Measurements from ENCODE around the gene CAV3.

The CAV3 gene

DNA sequence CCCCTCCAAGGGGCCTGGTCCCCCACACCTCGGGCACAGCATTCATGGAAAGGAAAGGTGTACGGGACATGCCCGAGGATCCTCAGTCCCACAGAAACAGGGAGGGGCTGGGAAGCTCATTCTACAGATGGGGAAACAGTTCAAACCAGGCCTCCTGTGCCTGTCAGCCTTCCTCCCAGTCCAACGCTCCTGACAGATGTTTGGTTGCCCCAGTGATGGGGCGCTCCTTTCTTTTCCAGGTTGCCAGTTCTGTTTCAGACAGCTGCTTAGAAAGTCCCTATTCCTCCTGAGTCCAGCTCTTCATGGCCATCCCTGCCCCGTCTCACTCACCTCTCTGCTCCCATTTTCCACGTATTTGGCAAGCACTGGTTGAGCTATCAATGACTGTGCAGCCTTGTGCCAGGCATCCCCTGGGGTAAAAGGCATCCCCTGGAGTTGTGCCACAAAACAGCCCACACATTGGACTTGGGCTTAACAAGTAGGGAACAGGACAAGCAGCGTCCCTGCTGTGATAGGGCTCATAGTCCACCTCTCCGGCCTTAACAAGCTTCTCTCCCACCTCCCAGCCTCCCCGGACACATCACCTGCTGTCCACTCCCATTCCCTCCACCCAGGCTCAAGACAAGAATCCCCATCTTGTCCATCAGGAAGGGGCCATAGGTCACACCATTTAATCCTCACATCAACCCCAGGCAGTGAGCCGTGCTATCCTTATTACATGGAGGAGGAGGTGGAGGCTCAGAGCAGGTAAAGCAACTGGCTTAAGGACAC is 29.2 kb downstream of the CAV3 start:
- no peak for DNase-seq (ENCODE audit: low spot score)

DNA sequence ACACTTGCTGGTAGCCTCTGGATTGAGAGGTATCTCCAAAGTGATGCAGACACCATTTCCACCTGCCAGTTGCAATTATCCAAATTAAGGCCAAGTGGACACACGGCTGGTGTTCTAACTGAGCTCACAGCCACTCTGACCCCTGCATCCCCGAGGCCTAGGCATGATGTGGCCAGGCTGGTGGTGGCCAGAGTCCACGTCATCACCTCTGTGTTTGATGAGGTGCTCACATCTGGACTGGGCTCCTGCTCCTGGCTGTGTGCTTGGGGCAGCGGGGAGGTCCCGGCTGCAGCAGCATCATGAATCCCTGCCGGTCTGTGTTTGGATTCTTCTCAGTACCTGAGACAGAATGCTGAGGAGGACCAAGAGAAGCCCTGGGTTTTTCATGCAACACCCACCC is 30.9 kb downstream of the CAV3 start:
- DNase-seq (ENCODE audit: low spot score), result no peak

DNA sequence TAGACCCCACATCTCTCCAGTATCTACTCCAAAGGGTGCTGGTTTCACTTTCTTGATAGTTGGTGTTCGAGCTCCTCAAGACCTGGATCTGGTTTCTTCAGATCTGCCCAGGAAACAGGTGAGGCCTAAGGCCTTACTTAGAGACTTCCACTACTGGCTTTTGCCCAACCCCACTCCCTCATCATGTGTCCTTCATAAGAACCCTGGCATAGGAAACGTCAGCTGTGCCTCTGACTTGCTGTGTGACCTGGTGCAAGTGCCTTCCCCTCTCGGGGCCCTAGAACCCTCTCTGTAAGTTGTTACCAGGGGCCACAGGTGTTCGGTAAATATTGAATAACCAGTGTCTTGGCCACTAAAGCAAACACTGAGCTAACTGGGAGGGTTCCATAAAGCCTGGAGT is 31.9 kb downstream of the CAV3 start:
- DNase-seq (ENCODE audit: low spot score), result no peak

DNA sequence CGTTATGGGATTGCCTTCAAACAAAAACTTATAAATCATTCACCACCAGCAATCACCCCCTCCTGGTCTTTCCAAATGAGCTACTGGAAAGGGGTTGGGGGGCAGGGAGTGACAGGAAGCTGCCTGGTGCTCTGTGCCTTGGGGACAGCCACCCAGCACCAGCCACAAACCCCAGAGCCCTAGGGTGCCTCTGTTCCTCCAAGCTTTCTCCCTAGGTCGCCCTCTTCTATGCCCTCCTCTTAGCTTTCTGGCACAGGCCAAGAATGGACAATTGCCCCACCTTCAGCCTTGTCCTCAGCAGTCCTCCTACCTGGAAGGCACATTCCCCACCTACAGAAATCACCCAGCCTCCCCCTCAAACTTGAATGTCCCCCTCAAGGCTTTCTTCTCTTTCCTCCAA is 32.5 kb downstream of the CAV3 start:
- no peak for DNase-seq (ENCODE audit: low spot score)

DNA sequence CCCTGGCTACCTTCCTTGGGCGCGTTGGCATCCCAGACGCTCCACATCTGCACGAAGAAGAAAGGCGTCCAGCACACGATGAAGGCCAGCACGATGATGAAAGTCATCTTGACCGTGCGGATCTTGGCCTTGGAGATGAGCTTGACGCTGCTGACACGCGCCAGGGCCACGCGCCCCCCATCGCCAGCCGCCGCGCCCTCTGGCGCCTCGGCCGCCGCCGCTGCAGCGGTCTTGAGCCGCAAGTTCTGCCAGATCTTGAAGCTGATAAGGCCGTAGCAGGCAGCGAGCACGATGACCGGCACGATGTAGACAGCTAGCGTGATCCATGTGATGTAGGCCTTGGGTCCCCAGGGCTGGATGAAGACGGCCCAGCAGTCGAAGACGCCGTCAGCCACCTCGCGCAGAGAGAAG is 33.7 kb downstream of the CAV3 start:
- no peak for DNase-seq (ENCODE audit: low spot score)

DNA sequence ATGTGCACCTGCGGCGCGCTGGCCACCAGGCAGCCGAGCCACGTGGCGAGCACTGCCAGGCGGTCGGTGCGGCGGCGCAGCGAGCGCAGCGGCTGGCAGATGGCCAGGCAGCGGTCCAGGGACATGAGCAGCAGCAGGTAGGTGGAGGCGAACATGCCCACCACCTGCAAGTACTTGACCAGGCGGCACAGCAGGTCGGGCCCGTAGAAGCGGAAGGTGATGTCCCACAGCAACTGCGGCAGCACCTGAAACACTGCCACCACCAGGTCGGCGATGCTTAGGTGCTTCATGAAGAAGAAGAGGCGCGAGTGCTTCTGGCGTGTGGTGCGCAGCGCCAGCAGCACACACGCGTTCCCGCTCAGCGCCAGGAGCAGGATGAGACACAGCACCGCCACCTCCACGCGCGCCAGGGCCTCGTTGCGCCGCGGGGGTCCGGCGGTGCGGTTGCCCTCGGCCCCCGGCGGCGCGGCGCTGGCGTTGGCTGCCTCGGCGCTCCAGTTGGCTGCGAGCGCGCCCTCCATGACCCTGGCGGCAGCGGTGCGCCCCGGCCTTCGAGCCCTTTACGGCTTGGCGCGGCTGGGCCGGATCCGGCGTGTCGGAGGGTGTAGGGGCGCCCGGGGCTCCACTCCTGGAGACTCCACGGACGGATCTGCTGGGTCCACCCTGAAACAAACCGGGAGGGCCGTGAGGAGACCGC is 34.2 kb downstream of the CAV3 start:
- DNase-seq (ENCODE audit: low spot score), result no peak

DNA sequence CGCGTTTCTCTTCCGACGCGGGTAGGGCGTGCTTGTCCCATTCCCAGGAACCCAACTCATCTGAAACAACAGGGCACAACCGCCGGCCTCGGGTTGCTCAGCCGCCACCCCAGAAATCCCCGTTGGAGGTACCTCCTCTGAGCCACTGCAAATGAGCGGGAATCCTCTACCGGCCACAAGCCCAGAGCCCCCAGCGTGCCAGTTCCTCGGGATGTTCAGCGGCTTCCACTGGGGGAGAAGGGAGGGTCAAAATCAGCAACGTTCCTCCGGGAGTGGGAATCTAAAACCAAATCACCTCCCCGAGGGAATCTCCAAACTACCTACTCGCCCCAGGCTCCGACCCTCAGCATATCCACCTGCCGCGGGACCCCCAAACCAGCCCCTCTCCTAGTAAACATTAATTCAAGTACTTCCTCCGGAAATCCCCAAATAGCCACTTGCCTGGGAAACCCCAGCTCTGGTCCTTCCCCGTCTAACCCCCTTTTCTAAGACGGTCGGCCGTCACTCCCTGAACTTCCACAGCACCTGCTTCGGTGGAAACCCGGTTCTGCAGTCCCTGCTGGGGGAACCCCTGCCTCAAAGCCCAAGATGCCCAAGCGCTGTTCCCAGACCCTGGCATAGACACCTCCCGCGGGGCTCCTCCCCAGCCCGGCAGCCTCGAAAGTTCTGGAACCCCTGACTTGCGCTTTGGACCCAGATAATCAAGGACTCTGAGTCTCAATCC is 34.9 kb downstream of the CAV3 start:
- DNase-seq (ENCODE audit: low spot score), result no peak

DNA sequence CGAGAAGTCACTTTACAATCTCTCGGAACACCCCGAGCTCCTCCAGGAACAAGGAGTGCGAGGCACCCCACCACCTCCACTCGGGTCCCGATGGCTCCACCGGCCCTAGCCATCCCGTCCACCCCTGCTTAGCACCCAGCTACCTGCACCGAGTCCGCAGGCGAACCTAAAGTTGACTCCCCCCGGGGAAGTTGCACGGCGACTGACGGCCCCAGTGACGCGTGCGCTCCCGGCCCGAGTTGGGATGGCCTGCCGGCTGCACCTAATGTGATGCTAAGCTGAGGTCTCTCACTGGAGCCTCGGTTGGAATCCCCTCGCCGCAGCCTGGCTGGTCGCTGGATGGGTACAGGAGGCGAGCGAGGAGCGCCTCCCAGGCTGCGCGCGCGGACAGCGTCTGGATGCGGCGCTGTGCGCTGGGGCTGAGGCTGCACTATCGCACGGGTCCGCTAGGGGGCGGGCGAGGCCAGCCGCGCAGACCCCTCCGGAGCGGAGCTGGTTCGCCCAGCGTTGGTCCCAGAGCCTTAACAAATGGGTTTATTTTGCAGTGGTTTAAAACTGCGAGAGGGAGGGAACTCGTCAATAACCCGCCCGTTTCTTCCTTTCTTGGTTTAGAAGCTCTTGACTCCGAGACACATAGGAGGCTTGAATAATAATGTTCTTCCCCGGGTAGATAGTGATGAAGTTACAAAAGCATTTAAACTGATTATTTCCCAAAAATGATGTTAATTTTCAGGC is 35.7 kb downstream of the CAV3 start, which contains the start of gene OXTR:
Gene OXTR, minus strand, starts transcription at position 526 of the 735 bp plus-strand sequence. CDS start 1,426 bp downstream, outside the sequence.
- DNase-seq (ENCODE audit: low spot score), result peak; percentile 43

DNA sequence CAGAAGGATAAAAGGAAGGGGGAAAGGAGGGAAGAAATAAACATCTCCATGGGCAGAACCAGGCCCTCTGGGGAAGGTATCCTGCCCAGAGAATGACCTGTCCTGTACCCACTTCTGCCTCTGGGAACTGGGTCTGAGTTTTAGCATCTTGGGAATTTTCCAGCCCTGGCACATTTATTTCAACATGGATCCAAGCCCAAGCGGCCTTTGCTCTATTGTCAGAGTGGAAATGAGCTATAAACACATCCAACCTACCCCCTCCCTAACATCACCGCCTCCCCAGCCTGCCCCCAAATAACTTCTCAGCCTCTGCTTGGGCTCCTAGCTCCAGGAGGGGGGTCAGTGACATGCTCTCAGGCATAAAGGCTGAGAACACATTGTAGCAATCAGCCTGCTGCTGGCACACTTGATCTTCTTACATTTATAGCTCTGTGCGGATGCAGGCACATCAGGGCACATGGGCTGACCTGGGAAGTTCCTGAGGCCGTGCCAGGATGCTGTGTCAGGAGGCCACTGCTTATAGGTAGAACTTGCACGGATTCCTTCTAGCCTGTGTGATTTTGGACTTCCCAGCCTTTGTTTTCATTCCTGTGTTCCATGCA is 40.4 kb downstream of the CAV3 start:
- DNase-seq (ENCODE audit: low spot score), result no peak

DNA sequence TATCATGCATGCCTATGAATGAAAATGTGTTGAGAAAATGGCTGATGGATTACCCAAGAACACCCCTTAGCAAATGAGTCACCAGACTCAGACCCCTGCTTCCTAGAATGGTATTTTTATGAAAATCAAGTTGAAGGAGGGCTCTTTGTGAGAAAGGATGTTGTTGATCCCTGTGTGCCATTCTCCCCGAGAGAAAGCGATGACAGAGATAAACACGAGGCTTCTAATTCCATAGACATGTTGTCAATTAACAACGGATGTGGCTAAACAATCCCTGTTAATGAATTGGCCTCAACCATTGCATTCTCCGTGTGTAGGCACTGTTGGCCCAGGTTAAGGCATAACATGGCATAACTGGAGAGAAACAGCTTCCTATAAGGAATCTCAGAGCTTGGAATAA is 41.6 kb downstream of the CAV3 start:
- DNase-seq (ENCODE audit: low spot score), result no peak

DNA sequence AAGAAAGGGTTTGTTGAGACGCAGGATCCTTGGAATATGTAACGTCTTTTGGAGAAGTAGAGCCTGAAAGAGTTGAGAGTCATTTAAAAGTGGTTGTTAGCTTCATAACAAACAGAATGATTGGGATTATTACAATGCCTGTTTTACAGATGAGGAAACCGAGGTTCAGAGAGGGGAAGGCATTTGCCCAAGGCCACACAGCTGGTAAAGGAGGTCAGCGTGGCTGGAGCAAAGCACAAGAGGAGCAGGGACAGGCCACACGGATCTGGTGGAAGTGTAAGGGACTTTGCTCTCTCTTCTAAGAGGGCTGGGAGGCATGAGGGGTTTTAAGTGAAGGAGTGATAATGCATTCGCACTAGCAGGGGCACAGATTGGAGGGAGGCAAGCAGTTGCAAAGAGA is 42.0 kb downstream of the CAV3 start:
- DNase-seq (ENCODE audit: low spot score), result no peak

DNA sequence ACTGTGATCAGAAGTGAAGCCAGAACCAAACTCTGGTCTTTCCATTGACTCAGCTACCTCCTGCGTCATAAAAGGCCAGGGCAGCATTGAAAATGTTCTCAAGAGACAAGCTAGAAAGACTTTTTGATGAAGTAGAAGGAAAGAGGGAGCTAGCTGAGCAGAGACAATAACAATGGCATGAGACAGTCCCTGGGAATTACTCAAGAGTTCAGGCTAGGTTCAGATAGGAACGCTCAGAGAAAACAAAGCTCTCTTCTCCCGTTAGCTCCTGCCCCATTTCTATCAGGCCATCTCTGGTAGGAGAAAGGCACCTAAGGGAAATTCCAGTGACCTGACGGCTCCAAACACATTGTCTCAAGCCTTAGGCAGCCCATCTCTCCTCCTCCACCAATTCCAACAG is 42.8 kb downstream of the CAV3 start:
- DNase-seq (ENCODE audit: low spot score), result no peak

DNA sequence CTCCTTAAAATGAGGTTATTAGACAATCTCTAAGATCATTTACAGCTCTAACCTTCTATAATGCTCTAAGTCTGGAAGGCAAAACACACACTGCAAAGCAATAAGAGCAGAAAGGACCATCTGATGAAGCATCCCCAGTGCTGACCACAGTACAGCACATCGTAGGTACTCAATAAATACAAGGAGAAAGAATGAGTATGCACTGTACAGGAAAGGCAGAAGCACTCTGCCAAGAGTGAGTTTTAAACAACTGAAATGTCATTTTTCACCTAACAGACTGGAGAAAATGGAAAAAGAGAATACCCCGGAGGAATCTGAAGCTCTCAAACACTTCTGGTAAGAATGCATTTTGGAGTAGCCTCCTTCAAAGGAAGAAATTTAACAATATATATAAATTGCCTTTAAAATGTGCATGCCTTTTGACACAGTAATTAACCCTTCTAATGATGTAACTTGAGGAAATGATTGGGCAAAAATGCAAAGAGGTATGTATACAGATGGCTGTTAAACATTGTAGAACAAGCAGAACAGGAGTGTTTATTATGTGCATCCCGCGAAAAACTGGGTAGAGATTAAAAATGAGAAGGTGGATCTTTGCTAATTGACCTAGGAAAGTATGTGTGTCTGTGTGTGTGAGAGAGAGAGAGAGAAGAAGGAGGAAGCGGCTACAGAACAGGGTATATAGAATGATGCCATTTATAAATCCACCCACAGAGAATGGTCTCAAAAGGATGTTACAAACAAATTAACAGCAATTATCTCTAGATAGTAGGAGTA is 43.8 kb downstream of the CAV3 start:
- no peak for DNase-seq (ENCODE audit: low spot score)

DNA sequence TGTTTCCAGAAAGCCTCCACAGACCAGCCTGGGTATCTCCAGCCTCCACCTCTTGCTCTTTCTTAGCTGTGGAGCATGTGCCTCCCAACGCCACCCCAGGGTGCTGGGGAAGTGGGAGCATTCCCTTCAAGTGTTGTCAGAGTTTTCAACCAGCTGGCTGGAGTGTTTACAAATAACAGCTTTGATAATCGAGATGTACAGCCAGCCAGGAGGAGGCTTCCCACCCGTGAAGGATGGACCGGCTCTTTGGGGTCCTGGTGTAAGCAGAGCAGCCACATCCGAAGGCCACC is 44.3 kb downstream of the CAV3 start:
- DNase-seq (ENCODE audit: low spot score), result no peak

DNA sequence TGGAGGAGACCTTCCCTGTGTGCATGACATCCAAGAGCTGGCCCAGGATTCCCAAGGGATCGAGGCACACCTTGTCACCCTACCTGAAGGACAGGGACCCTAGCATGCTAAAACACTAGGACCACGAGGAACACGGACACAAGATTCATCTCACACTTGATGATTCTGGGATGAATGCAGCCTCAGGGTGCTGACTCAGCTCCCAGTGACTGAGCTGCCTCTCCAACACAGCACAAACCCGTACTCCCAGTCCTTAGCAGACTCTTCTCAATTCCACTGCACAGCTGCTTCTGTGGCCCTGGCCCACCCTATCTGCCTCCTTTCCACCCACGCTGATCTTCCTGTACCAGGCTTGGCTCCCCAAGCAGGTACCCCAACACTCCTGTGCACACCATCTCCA is 44.9 kb downstream of the CAV3 start:
- DNase-seq (ENCODE audit: low spot score), result no peak

DNA sequence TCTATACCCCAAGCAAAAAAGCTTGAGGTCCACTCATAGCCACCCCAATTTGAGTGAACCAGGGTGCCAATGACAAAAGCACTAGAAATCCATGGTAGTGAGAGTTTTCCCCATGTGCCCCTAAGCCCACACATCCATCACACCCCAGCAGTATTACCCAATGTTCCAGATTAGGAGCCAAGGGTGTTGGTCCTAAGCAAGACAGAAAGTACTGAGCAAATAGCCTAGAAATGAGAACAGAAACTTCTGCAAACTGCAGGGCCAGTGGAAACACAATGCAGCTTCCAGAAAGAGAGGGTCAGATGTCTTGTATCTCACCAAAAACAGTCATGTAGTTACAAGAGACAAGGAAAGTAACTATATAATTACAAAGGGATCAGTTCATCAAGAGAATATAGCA is 46.7 kb downstream of the CAV3 start:
- DNase-seq (ENCODE audit: low spot score), result no peak

DNA sequence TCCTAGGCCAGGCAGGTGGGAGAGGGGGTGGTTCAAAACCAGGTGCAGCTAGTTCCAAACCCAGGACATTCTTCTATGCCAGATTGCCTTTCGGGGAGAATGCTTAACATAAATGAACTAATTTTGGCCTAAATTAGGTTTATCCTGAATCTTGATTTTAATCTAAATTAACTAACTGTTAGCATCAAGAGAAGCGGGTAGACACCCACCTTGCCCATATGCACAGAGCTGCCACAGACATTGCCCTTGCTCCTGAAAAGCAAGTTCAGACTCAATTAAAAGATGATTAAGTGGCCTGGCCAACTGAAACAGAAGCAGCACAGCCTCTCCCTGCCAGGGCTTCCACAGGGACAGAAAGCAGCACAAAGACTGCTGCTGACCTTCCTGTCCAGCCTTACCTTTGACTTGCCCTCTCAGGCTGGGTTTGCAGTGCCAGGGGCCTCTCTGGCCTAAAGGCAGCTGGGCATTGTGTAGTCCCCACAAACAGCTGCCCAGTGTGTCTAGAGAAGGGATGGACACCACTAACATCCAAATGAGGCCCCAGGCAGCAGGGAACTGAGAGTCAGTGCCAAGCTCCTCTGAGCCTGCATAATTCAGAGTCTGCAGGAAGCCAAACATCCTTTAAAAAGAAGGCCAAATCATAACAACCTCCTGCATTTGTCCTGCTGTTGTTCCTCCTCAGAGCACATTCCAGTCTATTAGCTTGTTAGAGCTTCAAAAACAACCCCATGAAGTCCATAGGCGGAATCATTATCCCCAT is 51.3 kb downstream of the CAV3 start:
- DNase-seq (ENCODE audit: low spot score), result no peak

DNA sequence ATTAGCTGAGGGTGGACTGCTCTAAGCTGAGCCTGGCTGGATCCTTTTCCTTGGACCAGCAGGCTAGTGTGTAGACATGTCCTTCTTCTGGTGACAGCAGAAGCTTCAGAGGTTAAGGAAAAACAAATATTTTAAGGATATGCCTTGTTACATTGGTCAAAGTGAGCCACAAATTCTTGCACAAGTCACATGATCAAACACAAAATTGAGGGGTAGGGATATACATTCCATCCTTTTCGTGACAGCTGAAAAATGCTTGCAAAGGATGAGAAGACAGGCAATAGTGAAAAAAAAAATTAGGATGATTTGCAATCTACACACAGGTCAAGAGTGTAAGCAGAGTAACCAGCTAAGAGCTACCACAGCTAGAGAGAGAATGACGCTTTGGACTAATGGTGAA is 56.9 kb downstream of the CAV3 start:
- DNase-seq (ENCODE audit: low spot score), result no peak

DNA sequence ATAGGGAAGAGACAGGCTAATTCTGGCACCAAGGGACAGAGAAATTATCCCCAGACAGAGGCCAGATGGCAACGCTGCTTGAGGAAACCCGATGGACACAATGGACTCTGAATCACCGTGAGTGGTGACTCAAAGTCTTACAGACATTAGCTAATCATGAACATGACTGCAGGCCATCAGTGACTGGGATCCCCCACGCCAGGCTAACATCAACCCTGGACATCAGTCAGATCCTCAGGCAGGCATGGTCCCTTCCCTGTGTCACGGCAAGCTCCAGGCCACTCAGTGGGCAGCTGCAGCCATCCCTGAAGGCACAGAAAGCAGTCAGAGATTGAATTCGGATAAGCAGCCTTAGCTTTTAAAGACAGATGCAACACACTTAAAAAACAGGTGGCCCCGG is 59.6 kb downstream of the CAV3 start:
- no peak for DNase-seq (ENCODE audit: low spot score)

DNA sequence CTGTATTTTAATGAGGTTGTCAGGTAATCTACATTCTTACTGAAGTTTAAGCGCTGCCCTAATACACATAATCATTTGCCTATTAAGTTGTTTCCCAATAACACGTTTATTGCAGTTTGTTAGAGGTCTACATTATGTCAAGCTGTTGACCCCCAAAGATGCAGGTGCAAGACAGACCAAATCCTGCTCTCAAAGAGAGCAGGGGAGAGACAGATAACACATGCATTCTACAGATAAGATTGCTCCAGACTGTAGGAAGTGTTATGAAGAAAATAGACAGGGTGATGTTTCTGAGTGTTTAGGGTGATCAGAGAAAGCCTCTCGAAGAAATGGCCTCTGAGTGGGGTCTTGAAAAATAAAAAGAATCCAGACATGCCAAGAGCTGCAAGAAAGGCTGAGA is 60.6 kb downstream of the CAV3 start:
- no peak for DNase-seq (ENCODE audit: low spot score)
